MV-4-11 (cell line): ENCODE results near the gene CLCF1.
A peak's percentile ranks its signal among the peaks of the same experiment; 100 is the strongest.

Experiments
- DNase-seq: peaks from one replicate; lab custom pipeline; 2025; lab: John Stamatoyannopoulos, UW

The CLCF1 gene

DNA sequence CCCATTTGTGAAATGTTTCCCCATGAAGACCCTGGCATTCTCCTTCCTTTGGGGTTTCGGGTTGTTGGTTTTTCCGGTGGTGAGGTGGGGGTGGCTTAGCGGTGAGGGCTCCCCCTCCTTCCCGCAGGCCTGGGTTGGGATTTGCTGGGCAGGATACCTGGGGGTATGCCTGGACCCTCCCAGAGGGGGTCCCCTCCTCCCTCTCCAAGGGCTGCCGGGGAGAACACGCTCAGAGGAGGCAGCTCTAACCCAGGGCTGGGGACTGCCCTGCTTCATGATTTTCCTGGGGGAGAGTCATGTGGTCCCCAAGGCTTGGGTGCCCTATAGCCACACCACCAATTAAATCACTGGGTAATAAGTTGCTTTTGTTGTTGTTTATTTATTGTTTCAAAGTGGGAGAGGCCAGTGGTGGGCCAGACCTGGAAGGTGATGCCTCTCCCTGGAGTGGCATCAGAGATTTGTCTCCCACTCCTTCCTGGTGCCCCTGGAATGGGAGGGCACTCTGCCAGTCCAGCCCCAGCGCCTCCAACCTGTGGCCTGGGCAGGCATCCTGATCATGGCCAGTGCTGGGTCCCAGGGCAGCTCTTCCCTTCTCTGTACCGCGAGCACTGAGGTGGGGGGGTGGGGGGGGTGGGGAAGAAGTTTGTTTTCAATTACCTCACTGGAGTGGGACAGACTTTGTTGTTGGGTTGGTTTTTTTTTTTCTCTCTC lies 1.3 kb upstream of the CLCF1 start:
- no peak for DNase-seq

DNA sequence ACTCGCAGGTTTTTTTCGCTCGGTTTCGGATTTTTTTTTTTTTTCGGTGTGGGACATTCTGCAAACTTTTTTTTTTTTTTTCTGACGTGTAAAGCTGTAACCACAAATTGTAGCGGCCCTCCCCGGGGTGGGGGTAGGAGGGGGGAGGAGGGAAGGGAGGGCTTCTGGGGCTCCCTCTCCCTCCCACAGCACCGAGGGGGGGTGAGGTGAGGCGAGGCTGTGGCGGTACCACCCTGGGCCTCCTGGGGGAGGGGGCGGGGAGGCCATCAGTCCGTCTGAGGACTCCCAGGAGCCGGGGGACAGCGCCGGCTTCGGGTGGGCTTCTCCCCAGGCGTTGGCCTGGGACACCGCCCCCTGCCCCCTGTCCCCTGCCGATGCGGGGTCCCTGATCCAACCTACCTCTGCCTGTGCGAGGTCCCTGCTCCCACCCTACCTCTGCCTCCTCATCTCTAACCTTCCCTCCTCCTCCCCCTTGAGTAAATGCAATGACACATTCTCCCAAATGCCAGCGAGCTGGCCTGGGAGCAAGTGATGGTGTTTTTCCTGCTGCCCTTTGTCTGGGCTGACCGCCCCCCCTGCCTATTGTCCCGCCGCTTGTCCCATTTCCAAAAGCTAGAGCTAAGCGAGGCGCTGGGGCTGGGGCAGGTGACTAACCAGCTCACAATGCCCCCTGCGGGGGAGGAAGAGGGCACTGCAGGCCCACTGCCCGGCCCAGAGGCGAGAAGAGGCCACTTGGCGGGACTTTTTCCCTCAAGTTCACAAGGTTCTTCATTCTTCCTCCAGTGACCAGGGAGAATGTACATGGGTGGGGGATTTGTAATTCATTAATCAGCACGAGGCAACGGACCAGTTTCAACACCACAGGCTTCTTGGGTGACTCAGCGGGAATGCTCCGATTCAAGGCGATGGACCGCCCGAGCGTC lies 511 bp upstream of the CLCF1 start:
- peak; percentile 47 for DNase-seq

GRCh38 chr11:67372321-67372992 lies 941 bp downstream of the CLCF1 start:
- DNase-seq: no peak

DNA sequence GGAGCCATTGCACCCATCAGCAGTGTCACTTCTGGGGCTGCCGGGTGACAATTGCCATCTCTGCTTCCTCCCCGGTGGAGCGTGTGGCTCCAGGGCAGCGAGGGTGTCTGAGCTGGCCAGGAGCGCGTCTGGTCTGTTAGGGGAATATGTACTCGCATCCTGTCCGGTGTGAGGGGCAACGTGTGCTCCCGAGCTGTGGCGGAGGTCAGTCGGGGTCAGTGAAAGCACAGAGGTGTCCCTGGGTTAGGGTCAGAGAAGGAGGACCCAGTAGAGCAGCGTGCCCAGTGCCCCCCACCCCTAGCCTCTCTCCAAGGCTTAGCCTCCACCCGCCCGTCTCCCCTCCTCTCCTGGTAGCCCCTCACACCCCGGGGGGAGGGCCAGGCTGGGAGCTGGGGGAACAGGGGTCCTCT lies 1.5 kb downstream of the CLCF1 start:
- peak; percentile 13 for DNase-seq

DNA sequence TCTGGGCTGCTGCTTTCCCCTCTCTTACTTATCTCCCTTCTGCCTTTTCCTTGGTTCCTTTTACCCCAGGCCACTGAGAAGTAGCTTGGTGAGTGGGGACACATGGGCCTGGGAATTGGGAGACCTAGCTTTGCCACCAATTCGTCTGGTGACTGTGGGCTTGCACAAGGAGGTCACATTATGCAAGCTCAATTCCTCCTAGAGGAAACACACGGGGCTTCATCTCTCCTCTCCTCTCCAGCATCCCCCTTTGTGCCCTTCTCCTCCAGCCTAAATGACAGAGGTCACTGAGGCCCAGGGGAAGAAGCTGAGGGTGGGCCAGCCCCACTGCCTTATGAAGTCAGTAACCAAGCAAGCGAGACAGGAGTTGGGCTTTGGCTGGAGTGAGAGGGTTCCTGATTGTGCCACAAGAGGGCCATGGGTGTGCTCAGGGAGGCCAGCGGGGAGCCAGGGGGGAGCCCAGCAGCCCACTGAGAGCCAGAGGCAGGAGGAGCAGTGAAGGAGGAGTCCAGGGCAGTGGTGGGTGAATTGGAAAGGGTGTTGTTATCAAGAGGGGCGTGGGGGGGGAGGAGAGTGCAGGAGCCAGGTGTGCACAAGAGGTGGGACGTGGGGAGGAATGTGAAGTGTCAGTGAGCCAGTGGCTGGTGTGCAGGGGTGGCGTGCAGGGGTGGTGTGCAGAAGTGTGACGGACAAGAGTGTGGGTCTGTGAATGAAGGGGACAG lies 2.0 kb downstream of the CLCF1 start:
- DNase-seq: peak; percentile 45

DNA sequence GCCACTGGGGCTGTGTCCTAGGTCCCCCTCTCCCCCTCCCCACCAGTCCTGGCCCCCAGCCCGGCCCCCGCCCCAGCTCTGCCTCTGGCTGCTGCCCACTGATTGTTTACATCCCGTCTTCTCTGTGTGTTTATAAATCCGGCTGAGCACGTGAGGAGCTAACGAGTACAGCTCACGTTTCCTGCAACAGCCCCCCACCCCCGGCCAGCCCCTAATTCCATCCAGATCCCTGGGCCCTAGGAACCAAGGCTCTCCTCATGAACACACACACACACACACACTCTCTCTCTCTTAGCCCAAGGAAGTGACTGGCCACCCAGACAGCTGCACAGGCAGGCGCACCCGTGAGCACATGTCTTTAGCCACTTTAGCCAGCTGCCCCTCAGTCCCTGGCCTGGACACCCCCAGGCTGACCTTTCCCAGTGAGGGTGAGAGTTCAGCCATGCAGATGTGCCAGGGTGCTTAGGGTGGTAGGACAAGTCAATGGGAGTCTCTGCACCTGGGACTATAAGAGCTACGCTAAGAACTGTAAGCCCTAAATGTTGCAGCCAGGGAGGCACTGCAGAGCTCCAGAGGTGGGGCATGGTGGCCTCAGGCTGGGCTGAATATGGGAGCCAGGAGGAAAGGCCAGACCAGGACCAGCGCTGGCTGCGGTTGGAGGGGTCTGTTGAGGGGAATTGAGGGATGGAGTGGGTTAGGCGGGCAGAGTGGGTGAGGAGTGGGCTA lies 2.9 kb downstream of the CLCF1 start:
- DNase-seq: no peak

DNA sequence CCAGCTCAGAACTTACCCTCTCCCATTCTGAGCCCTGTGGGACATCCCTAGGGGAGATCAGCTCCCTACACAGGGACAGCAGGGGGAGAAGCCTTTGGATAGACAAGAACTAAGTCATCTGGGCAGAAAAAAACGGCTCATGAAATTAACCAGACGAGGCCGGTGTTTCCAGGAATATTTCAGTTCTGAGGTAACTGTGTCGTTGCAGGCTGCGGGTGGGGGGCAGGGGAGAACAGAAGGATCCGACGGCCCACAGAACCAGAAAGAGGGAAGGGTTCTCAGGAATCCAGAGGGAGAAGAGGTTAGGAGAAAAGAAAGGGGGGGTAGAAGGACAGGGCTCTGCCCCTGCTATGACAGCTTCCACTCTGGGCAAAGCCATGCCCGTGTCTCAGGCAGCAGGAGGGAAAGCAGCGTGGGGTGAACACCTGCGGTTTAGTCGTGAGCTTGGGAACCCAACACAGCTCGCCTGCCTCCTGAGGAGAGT lies 3.6 kb downstream of the CLCF1 start:
- DNase-seq: no peak

DNA sequence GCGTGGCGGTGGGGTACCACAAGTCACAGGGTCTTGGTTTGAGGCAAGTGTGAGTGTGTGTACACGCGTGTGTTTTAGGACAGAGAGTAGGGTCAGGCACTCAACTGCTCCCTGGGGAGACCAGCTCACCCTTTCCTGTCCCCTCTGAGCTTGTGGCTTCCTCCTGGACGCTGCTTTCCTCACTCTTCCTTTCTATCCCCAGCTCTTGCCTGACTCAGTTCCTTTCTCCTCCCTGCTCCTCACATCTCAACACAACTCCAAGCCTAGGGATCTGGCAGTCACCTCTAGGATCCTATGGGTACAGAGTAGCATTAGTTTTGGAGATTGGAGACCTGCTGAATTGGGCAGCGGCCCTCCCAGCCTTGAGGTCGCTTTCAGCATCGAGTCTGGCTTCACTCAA lies 4.1 kb downstream of the CLCF1 start:
- DNase-seq: no peak

DNA sequence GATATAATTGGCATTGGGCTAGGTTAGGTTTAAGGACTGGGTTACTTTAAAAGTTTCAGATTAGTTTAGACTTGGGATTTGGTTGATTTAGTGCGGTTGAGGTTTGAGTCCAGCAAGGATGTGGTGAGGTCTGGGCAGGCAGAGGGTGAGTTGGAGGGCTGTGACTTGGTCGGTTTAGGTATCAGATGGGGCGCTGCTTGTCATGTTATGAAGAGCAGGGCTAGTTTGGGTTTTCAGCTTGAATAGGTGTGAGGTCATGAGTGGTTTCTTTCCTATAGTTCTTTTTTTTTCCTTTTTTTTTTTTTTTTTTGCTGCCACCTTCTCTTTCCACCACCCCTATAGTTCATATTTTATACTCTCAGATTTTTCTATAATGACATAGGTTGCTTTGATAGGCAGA lies 4.8 kb downstream of the CLCF1 start:
- DNase-seq: no peak

DNA sequence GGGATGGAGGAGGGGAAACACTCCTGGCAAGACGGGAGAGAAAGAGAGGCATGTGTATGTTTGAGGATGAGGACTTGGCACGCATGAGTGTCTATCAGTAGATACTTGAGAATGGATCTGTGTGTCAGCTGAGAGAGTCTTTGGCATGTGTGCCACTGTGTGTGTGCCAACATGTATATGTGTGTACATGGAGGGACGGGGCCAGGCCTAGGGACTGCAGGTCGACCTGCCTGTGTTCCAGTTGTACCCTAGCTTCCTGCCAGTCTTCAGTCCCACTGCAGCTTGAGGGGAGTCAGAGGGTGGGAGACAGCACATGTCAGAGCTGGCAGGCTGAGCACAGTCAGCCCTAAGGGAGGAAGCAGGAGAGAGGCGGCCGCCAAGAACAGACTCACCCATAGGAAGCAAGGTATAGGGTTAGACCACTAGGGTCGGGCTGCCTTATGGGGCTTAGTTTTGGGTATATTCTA lies 5.6 kb downstream of the CLCF1 start:
- no peak for DNase-seq

GRCh38 chr11:67366961-67367760 lies 6.2 kb downstream of the CLCF1 start:
- no peak for DNase-seq

- no peak for DNase-seq
Measured at GRCh38 chr11:67366546-67366945, 6.9 kb downstream of the CLCF1 start.

GRCh38 chr11:67365736-67366444 lies 7.5 kb downstream of the CLCF1 start:
- no peak for DNase-seq

DNA sequence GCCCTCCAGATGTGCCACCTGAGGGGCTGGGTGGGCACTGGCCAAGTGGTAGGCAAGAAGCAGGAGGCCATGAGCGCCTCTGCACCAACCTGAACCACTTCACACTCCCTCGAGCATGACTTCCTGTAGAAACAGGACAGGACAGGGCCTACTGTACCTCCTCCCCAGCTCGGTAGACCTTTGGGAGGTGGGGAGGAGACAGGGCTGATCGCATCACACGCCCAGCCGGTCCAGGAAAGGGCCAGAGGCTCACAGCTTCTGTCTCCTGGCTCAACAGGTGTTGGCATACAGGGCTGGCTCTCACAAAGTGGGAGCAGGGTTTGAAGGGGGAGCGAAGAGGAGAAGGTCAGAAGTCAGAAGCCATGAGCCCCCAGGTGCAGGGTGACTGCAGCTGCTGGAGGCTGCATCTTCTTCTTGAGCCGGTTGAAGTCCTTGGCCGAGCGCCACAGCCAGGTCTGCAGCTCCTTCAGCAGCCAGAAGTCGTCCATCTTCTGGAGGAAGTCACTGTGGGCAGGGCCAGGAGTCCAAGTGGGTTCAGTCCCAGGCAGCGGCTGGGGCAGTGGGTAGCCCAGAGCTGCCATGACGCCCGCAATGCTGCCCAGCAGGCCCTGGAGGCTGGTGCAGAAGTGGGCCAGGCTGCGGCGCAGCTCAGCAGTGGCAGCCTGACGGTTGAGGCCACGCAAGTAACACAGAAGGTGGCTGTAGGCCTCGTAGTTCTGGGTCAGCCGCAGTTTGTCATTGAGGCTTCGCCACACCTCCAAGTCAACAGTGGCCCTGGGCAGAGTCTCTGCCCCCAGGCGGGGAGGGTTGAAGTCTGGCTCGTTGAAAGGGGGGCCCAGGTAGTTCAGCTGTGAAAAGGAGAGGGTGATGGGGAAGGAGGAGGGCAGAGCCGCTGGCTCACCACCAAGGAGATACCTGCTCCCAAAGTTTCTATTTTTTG lies 8.3 kb downstream of the CLCF1 start:
- no peak for DNase-seq

DNA sequence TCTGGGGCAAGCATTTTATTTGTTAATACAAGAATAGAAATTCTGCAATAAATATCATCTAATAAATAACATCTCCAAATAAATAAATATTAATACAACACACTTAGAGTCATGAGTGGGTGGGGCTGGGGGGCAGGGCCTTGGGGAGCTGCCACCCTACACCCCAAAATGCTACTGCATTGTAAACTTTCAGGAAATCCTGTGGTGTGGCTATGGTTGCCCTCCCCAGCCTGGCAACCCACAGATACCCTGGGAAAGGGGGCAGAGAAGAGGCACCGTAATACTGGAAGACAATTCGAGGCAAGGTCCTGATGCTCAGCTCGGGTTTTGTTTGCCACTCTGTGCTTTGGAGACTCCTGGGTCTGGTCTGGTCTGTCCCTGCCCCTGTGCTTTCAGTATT lies 9.2 kb downstream of the CLCF1 start:
- no peak for DNase-seq

DNA sequence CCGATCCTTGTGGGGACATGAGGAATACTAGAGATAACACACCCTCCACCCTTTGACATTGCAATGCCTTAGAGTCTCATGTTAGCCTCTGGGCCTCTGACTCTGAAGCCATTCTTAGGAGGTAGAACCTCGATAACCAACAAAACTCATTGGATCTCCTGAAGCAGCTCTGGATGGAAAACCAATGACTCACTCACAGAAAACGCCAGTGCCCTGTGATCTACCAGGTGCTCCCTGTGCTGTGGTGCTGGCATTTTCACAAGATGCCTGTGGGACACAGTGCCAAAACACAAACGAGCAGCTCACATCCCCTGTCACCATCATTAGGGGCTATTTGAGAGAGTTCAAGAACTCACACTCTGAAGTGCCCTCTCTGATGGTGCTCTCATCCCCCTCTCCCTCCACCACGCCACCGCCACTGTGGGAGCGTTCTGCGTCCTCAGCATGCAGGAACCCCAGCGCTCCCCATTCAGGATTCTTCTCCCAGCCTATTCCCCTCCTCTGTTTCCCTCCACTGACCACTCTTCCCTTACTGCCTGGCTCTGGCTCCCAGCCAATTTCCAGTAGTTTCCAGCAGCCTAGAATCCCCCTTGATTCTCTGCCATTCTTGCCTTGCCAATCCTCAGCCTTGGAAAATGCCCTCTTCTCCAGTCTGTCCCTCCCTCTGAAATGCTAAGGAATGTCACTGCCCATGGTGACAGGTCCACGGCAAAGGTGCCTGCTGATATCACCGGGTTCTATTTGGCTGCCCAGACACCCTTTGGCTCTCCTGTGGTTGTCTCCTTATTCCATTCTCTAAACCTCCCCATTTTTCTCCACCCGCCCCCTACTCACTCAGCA lies 15.3 kb downstream of the CLCF1 start:
- no peak for DNase-seq

GRCh38 chr11:67356864-67357561 lies 16.4 kb downstream of the CLCF1 start:
- peak; percentile 87 for DNase-seq
